Measurements from ENCODE around the gene CDCA4.

DNA sequence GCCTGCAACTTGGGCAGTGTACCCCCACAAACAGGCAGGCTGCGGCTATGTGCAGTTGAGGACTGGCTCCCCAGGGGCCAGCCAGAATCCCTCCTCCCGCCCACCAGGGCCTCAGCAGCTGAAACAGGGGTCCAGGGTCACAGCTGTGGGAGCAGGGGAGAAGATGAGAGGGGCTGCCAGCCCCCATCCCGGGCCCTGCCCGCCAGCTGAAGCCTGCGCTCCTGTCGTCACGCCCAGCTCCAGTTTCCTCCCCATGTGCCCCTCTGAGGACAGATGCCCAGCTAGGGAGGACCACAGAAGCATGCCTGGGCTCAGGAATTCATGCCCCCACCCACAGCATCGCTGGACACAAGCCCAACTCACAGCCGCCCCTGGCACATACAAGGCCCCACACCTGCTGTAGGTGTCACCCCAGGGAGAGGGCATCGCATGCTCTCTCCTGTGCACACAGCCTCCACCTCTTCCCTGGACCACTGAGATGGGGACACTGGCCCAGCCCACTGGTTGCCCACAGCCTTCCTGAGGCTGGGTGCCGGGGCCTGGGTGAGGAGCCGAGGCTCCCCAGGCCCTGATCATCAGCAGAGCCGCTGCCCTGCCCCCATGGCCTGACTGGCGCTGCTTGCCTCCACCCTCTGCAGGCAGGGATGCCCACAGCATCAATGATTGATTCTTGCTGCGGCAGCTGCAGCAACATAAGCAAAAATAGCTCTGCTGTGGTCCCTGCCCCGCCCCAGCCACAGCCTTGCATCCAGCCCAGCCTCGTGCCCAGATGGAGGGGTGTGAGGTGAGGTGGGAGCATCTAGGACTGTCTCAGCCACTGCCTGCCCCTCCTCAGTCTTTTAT, 39.0 kb downstream of the CDCA4 start:
- TF ChIP-seq, protein P1, sequence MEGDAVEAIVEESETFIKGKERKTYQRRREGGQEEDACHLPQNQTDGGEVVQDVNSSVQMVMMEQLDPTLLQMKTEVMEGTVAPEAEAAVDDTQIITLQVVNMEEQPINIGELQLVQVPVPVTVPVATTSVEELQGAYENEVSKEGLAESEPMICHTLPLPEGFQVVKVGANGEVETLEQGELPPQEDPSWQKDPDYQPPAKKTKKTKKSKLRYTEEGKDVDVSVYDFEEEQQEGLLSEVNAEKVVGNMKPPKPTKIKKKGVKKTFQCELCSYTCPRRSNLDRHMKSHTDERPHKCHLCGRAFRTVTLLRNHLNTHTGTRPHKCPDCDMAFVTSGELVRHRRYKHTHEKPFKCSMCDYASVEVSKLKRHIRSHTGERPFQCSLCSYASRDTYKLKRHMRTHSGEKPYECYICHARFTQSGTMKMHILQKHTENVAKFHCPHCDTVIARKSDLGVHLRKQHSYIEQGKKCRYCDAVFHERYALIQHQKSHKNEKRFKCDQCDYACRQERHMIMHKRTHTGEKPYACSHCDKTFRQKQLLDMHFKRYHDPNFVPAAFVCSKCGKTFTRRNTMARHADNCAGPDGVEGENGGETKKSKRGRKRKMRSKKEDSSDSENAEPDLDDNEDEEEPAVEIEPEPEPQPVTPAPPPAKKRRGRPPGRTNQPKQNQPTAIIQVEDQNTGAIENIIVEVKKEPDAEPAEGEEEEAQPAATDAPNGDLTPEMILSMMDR (IDR thresholded peaks at IDR 0.05): no peak
- no peak for TF ChIP-seq POLR2AphosphoS5 (IDR thresholded peaks at IDR 0.05)
